HCT116 (cell line): ENCODE data around the gene ZNF335. TPM values are rescaled to one million over a fixed set of nuclear protein-coding genes. Genes with fewer than 3 reads are reported as not detected.

Source experiments
- ATAC-seq: fragments of 200-7000 bp; cut with Tn5 transposase; 2 replicates; pipeline ENCODE4 v1.9.1; 2020; ENCODE audit warnings: mild to moderate bottlenecking, moderate library complexity
- BruUV-seq: library from RNA; stranded (reverse); fragments of 400-500 nt; replicated peaks from 2 replicates; lab custom pipeline; 2021; lab: Mats Ljungman, UMichigan
- CTCF ChIA-PET: fragments of 300-600 bp; sonication (Branson Sonifier 250); formaldehyde crosslinking; loops from one replicate; lab custom pipeline; 2021; ENCODE audit warnings: antibody characterized with exemption; lab: Charles Lee
- POLR2A ChIA-PET: fragments of 300-600, 350-600 bp; sonication (Branson Sonifier 250); formaldehyde crosslinking; loops from one replicate; lab custom pipeline; 2021; ENCODE audit warnings: antibody characterized with exemption; lab: Charles Lee
- RAD21 ChIA-PET, 2 experiments: fragments of 300-600 bp; sonication (Branson Sonifier 250); formaldehyde crosslinking; loops; one replicate each; lab custom pipeline; 2023; ENCODE audit warnings: low total read pairs in 2 of 2; ENCODE audit not compliant: uncharacterized antibody in 2 of 2, unreplicated experiment in 2 of 2, low non-redundant PET in 1 of 2; lab: Charles Lee
- DNase-seq: peaks from one replicate; pipeline ENCODE4 v3.0.0-alpha.2; 2010; ENCODE audit warnings: low read depth, low spot score
- H2AFZ ChIP-seq: fragments of 200-600 bp; shearing (Covaris generic), sonication (generic); 2 replicates; pipeline ENCODE4 v1.6.1; 2017; ENCODE audit warnings: low read depth, mixed run types, mixed read lengths, antibody characterized with exemption, low read length; ENCODE audit not compliant: poor library complexity, severe bottlenecking
- H3K27ac ChIP-seq: 2 replicates; pipeline ENCODE4 v1.5.1; 2012; ENCODE audit warnings: low read depth, low read length
- H3K27me3 ChIP-seq: fragments of 200-600 bp; sonication (generic); 2 replicates; pipeline ENCODE4 v1.6.1; 2016; ENCODE audit warnings: mixed run types, low read length, mixed read lengths; ENCODE audit not compliant: insufficient read depth
- H3K36me3 ChIP-seq, 2 experiments: fragments of 200-500 bp in 1 of 2; fragments of 200-600 bp in 1 of 2; sonication (Bioruptor generic) in 1 of 2; sonication (generic) in 1 of 2; 2 replicates each; pipeline versions ENCODE4 v1.5.1 to v1.6.1; 2014 to 2016; ENCODE audit warnings: low read length in 2 of 2, inconsistent platforms in 1 of 2, mixed read lengths in 1 of 2, mixed run types in 1 of 2; ENCODE audit not compliant: insufficient read depth in 2 of 2, control insufficient read depth in 1 of 2
- H3K4me1 ChIP-seq, 2 experiments: fragments of 200-600 bp in 1 of 2; sonication (generic) in 1 of 2; 2 replicates each; pipeline versions ENCODE4 v1.5.1 to v1.6.1; 2012 to 2017; ENCODE audit warnings: low read length in 2 of 2, inconsistent platforms in 1 of 2, mild to moderate bottlenecking in 1 of 2, mixed read lengths in 1 of 2, mixed run types in 1 of 2, moderate library complexity in 1 of 2; ENCODE audit not compliant: insufficient read depth in 2 of 2, control insufficient read depth in 1 of 2
- H3K4me2 ChIP-seq: fragments of 200-600 bp; sonication (generic); 2 replicates; pipeline ENCODE4 v1.6.1; 2017; ENCODE audit warnings: mixed run types, low read length, mixed read lengths
- H3K4me3 ChIP-seq, 2 experiments: fragments of 200-600 bp in 1 of 2; sonication (generic) in 1 of 2; replicated peaks in 1 of 2; 2 replicates each; pipeline ENCODE4 v1.5.1; 2011 to 2016; ENCODE audit warnings: low read length in 2 of 2, control low read depth in 1 of 2, low read depth in 1 of 2, mild to moderate bottlenecking in 1 of 2, mixed read lengths in 1 of 2, mixed run types in 1 of 2
- H3K79me2 ChIP-seq: fragments of 200-600 bp; sonication (generic); 2 replicates; pipeline ENCODE4 v1.6.1; 2017; ENCODE audit warnings: mild to moderate bottlenecking, mixed run types, low read length, moderate library complexity, mixed read lengths; ENCODE audit not compliant: insufficient read depth
- H3K9ac ChIP-seq: fragments of 200-600 bp; sonication (generic); 2 replicates; pipeline ENCODE4 v1.6.1; 2016; ENCODE audit warnings: low read length, mixed read lengths
- H3K9me2 ChIP-seq: fragments of 200-600 bp; sonication (generic), shearing (Covaris generic); 2 replicates; pipeline ENCODE4 v1.6.1; 2017; ENCODE audit warnings: mixed run types, mild to moderate bottlenecking, moderate library complexity; ENCODE audit not compliant: insufficient read depth
- H3K9me3 ChIP-seq, 2 experiments: fragments of 200-500 bp in 1 of 2; fragments of 200-600 bp in 1 of 2; sonication (Bioruptor generic) in 1 of 2; sonication (generic) in 1 of 2; 2 replicates each; pipeline ENCODE4 v1.6.1; 2014 to 2017; ENCODE audit warnings: low read length in 2 of 2, mixed read lengths in 2 of 2, inconsistent platforms in 1 of 2, low read depth in 1 of 2, mild to moderate bottlenecking in 1 of 2, mixed run types in 1 of 2, moderate library complexity in 1 of 2; ENCODE audit not compliant: control insufficient read depth in 1 of 2, insufficient read depth in 1 of 2
- H4K20me1 ChIP-seq: fragments of 200-600 bp; sonication (generic), shearing (Covaris generic); 2 replicates; pipeline ENCODE4 v1.6.1; 2017; ENCODE audit warnings: mixed run types, mild to moderate bottlenecking, moderate library complexity; ENCODE audit not compliant: insufficient read depth
- CBX3 ChIP-seq: IDR thresholded peaks from 2 replicates; pipeline ENCODE4 v1.6.1; 2012; ENCODE audit warnings: low read depth
- CEBPB ChIP-seq: IDR thresholded peaks from 2 replicates; pipeline ENCODE4 v1.6.1; 2012; ENCODE audit warnings: low read depth
- EGR1 ChIP-seq: IDR thresholded peaks from 2 replicates; pipeline ENCODE4 v1.6.1; 2012; ENCODE audit warnings: low read depth
- EZH2 ChIP-seq: fragments of 200-600 bp; sonication (generic); IDR thresholded peaks from 2 replicates; pipeline ENCODE4 v1.6.1; 2017; ENCODE audit warnings: antibody characterized with exemption, mixed run types
- EZH2phosphoT487 ChIP-seq: fragments of 200-600 bp; IDR thresholded peaks from 2 replicates; pipeline ENCODE4 v1.6.1; 2018; ENCODE audit warnings: antibody characterized with exemption, borderline replicate concordance
- FOSL1 ChIP-seq: IDR thresholded peaks from 2 replicates; pipeline ENCODE4 v1.6.1; 2012; ENCODE audit warnings: low read depth
- JUND ChIP-seq: IDR thresholded peaks from 2 replicates; pipeline ENCODE4 v1.6.1; 2012
- POLR2AphosphoS5 ChIP-seq: IDR thresholded peaks from 2 replicates; pipeline ENCODE4 v1.6.1; 2011; ENCODE audit warnings: mild to moderate bottlenecking, low read depth, low read length, moderate library complexity
- RAD21 ChIP-seq: IDR thresholded peaks from 2 replicates; pipeline ENCODE4 v1.6.1; 2012; ENCODE audit warnings: low read depth, mild to moderate bottlenecking
- SP1 ChIP-seq: IDR thresholded peaks from 2 replicates; pipeline ENCODE4 v1.6.1; 2012; ENCODE audit warnings: low read depth
- SRF ChIP-seq: IDR thresholded peaks from 2 replicates; pipeline ENCODE4 v1.6.1; 2012; ENCODE audit warnings: low read depth
- TCF7L2 ChIP-seq: IDR thresholded peaks from 2 replicates; pipeline ENCODE4 v1.7.0; 2011; ENCODE audit warnings: borderline replicate concordance, inconsistent platforms; ENCODE audit not compliant: insufficient read depth, insufficient read length; ENCODE audit errors: extremely low read depth
- ZNF274 ChIP-seq: fragments of 200-500 bp; sonication (Bioruptor generic); IDR thresholded peaks from 2 replicates; pipeline ENCODE4 v1.6.1; 2014; ENCODE audit warnings: mild to moderate bottlenecking, low read depth, low read length, inconsistent platforms
- intact Hi-C: fragments of 100-400 bp; cut with micrococcal nuclease; formaldehyde crosslinking; loops from 2 replicates; pipeline ENCODE4 v1.10.0; 2022
- total RNA-seq: library from RNA; stranded (reverse); gene quantifications from one replicate; pipeline ENCODE4 v1.2.1, GENCODE V29; 2021; ENCODE audit not compliant: unreplicated experiment
- TF ChIP-seq, protein P1 (sequence below), 3 experiments: fragments of 200-600 bp in 1 of 3; sonication (generic) in 1 of 3; IDR thresholded peaks in 2 of 3; conservative IDR thresholded peaks in 1 of 3; 2 replicates each; pipeline ENCODE4 v1.5.1; 2012 to 2017; ENCODE audit warnings: low read depth in 2 of 3, low read length in 2 of 3, antibody characterized with exemption in 1 of 3, borderline replicate concordance in 1 of 3, control low read depth in 1 of 3, mild to moderate bottlenecking in 1 of 3, mixed read lengths in 1 of 3, mixed run types in 1 of 3, moderate library complexity in 1 of 3; ENCODE audit not compliant: insufficient read depth in 1 of 3
- TF ChIP-seq, protein P2 (sequence below): IDR thresholded peaks from 2 replicates; pipeline ENCODE4 v1.6.1; 2012; ENCODE audit warnings: low read depth
- TF ChIP-seq, protein P3 (sequence below): IDR thresholded peaks from 2 replicates; pipeline ENCODE4 v1.6.1; 2012
- TF ChIP-seq, protein P4 (sequence below): IDR thresholded peaks from 2 replicates; pipeline ENCODE4 v1.6.1; 2011; ENCODE audit warnings: mild to moderate bottlenecking, low read length, moderate library complexity; ENCODE audit not compliant: insufficient replicate concordance; ENCODE audit errors: extremely low read depth

The ZNF335 gene
- total RNA-seq, 1 experiment from 2014 or later = 20.8 TPM

DNA sequence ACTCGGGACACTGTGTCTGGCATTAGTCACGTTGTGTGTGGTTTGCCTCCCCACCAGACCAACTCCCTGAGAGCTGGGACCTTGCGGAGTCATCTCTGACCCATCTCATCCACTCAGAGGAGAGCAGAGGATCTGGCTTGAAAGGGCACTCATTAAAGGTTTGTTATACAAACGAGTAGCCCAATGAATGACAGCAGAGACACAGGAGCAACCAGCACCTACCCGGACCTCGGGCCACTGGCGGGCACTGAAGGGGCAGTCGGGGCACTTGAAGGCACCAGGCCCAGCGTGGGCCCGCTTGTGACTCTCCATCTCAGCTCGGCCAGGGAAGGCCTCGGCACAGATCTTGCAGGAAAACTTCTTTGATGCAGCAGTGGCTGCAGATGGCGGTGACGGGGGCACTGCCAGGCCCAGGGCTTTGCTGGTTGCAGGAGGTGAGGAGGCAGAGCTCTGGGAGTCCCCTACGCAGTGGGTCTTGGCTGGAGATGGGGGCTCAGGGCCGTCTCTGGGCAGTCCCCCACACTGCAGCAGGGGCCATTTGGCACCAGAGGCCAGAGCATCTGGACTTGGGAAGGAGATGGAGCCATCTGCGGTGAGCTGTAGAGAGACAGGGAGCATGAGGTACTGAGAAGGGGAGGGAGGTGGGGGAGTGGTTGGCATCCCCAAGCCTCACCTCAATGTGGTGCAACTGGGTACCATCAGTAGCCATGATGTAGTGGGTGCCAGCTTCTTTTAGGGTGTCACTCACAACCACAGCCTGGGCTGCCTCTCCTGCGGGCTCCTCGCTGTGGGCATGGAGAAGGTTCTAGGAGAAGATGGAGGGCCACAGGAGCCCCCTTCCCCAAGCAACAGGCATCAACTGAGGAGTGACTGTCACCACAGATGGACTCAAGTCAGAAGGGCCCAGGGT lies 19.8 kb downstream of the ZNF335 start:
- H3K9me3 ChIP-seq = no peaks in the 10 kb centered on the region
- H3K9me2 ChIP-seq = no peaks in the 10 kb centered on the region
- TF ChIP-seq, protein P1, sequence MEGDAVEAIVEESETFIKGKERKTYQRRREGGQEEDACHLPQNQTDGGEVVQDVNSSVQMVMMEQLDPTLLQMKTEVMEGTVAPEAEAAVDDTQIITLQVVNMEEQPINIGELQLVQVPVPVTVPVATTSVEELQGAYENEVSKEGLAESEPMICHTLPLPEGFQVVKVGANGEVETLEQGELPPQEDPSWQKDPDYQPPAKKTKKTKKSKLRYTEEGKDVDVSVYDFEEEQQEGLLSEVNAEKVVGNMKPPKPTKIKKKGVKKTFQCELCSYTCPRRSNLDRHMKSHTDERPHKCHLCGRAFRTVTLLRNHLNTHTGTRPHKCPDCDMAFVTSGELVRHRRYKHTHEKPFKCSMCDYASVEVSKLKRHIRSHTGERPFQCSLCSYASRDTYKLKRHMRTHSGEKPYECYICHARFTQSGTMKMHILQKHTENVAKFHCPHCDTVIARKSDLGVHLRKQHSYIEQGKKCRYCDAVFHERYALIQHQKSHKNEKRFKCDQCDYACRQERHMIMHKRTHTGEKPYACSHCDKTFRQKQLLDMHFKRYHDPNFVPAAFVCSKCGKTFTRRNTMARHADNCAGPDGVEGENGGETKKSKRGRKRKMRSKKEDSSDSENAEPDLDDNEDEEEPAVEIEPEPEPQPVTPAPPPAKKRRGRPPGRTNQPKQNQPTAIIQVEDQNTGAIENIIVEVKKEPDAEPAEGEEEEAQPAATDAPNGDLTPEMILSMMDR (IDR thresholded peaks at IDR 0.05 in 2 of 3, conservative IDR thresholded peaks at IDR 0.05 in 1 of 3; ENCODE audit: borderline replicate concordance in 1 of 3, insufficient read depth in 1 of 3, low read depth in 2 of 3, low read length in 2 of 3) = no peak
- TF ChIP-seq POLR2AphosphoS5 (no peak), JUND (no peak), CEBPB (no peak), EGR1 (no peak), TCF7L2 (no peak), EZH2phosphoT487 (no peak), SRF (no peak), FOSL1 (no peak), CBX3 (no peak), RAD21 (no peak), SP1 (no peak), ZNF274 (no peak), EZH2 (no peak)
- TF ChIP-seq, protein P2, sequence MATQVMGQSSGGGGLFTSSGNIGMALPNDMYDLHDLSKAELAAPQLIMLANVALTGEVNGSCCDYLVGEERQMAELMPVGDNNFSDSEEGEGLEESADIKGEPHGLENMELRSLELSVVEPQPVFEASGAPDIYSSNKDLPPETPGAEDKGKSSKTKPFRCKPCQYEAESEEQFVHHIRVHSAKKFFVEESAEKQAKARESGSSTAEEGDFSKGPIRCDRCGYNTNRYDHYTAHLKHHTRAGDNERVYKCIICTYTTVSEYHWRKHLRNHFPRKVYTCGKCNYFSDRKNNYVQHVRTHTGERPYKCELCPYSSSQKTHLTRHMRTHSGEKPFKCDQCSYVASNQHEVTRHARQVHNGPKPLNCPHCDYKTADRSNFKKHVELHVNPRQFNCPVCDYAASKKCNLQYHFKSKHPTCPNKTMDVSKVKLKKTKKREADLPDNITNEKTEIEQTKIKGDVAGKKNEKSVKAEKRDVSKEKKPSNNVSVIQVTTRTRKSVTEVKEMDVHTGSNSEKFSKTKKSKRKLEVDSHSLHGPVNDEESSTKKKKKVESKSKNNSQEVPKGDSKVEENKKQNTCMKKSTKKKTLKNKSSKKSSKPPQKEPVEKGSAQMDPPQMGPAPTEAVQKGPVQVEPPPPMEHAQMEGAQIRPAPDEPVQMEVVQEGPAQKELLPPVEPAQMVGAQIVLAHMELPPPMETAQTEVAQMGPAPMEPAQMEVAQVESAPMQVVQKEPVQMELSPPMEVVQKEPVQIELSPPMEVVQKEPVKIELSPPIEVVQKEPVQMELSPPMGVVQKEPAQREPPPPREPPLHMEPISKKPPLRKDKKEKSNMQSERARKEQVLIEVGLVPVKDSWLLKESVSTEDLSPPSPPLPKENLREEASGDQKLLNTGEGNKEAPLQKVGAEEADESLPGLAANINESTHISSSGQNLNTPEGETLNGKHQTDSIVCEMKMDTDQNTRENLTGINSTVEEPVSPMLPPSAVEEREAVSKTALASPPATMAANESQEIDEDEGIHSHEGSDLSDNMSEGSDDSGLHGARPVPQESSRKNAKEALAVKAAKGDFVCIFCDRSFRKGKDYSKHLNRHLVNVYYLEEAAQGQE = no peak
- TF ChIP-seq, protein P3, sequence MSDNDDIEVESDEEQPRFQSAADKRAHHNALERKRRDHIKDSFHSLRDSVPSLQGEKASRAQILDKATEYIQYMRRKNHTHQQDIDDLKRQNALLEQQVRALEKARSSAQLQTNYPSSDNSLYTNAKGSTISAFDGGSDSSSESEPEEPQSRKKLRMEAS = no peak
- TF ChIP-seq, protein P4, sequence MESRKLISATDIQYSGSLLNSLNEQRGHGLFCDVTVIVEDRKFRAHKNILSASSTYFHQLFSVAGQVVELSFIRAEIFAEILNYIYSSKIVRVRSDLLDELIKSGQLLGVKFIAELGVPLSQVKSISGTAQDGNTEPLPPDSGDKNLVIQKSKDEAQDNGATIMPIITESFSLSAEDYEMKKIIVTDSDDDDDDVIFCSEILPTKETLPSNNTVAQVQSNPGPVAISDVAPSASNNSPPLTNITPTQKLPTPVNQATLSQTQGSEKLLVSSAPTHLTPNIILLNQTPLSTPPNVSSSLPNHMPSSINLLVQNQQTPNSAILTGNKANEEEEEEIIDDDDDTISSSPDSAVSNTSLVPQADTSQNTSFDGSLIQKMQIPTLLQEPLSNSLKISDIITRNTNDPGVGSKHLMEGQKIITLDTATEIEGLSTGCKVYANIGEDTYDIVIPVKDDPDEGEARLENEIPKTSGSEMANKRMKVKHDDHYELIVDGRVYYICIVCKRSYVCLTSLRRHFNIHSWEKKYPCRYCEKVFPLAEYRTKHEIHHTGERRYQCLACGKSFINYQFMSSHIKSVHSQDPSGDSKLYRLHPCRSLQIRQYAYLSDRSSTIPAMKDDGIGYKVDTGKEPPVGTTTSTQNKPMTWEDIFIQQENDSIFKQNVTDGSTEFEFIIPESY = no peak
- no peaks in the 10 kb centered on the region for H3K79me2 ChIP-seq
- peaks cover 12 to 32% of the 10 kb centered on the region in 2 experiments; a peak in 3 of 4 replicates for H3K36me3 ChIP-seq
- no peaks in the 10 kb centered on the region for H3K4me1 ChIP-seq
- H3K4me3 ChIP-seq = no peak overlapping the region
- DNase-seq = no peak
- intact Hi-C loops = no loop called here
- no peaks in the 10 kb centered on the region for H4K20me1 ChIP-seq
- BruUV-seq = no TSS peak
- POLR2A ChIA-PET = no interaction called here
- no peak overlapping the region for H3K9ac ChIP-seq
- no peak overlapping the region for H3K4me2 ChIP-seq
- RAD21 ChIA-PET = no interaction called here
- CTCF ChIA-PET = interaction anchor here (2.0 kb wide), 1 partner anchor 17 kb away, joined by 5 read pairs; no protein-coding TSS in a partner anchor
- ATAC-seq = no peak
- H3K27ac ChIP-seq = no peak overlapping the region
- H2AFZ ChIP-seq = no peak overlapping the region
- H3K27me3 ChIP-seq = no peaks in the 10 kb centered on the region
